ENCODE measurements around the gene C1QB. TPM values are rescaled to one million over a fixed set of nuclear protein-coding genes. Genes with fewer than 3 reads are reported as not detected.

C1QB gene
- total RNA-seq, 1 experiment from 2014 or later: not detected

DNA sequence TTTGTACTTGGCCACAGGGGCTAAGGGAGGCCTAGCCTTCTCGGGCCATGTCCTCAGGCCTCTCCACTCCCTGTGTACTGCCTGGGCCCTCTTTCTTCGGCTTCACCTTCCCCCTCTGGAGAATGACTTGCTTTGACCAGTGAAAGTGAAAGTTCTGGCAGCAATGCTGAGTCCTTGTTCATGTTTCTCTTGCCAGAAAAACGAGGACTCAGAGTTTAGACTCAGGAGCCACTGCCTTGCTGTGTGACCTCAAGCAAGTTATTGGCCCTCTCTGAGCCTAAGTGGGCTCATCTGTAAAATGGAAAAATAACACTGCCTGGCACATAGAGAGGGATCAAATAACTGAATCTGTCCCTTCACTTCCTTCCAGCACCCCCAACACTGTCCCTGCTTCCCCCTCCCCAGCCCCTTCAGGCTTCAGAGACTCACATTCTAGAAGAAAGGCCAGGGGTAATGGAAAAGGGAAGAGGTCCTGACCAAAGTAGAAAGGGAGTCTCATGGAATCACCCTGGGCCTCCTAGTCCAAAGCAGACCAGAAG, 15.1 kb upstream of the C1QB start:
- no peaks in the 10 kb centered on the region for H3K4me1 ChIP-seq (replicated peaks; ENCODE audit: insufficient read depth)
- H3K79me2 ChIP-seq (ENCODE audit: low read depth): no peaks in the 10 kb centered on the region
- no TSS peak for BruUV-seq (replicated peaks)
- no peak overlapping the region for H2AFZ ChIP-seq
- ChIA-PET POLR2A (ENCODE audit: unreplicated experiment) (no interaction called here), CTCF (no interaction called here)
- no peaks in the 10 kb centered on the region for H3F3A ChIP-seq (ENCODE audit: insufficient read depth, low read depth)
- TF ChIP-seq EZH2 (IDR thresholded peaks at IDR 0.05; ENCODE audit: low read depth): no peak
- TF ChIP-seq, protein P1, sequence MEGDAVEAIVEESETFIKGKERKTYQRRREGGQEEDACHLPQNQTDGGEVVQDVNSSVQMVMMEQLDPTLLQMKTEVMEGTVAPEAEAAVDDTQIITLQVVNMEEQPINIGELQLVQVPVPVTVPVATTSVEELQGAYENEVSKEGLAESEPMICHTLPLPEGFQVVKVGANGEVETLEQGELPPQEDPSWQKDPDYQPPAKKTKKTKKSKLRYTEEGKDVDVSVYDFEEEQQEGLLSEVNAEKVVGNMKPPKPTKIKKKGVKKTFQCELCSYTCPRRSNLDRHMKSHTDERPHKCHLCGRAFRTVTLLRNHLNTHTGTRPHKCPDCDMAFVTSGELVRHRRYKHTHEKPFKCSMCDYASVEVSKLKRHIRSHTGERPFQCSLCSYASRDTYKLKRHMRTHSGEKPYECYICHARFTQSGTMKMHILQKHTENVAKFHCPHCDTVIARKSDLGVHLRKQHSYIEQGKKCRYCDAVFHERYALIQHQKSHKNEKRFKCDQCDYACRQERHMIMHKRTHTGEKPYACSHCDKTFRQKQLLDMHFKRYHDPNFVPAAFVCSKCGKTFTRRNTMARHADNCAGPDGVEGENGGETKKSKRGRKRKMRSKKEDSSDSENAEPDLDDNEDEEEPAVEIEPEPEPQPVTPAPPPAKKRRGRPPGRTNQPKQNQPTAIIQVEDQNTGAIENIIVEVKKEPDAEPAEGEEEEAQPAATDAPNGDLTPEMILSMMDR (conservative IDR thresholded peaks at IDR 0.05): no peak
- H3K27me3 ChIP-seq (ENCODE audit: insufficient read depth, low read depth): peaks cover 21% of the 10 kb centered on the region; the same call in 1 of the 2 replicates
- no peaks in the 10 kb centered on the region for H4K20me1 ChIP-seq (ENCODE audit: insufficient read depth)
- intact Hi-C loops (cut with micrococcal nuclease; ENCODE audit: unreplicated experiment): no loop called here
- H3K36me3 ChIP-seq (ENCODE audit: low read depth): no peaks in the 10 kb centered on the region
- DNase-seq: no peak
- H3K9me3 ChIP-seq (ENCODE audit: insufficient read depth, low read depth): no peaks in the 10 kb centered on the region
- no peak overlapping the region for H3K27ac ChIP-seq
- H3K9me2 ChIP-seq (ENCODE audit: insufficient read depth): no peaks in the 10 kb centered on the region
- no peak overlapping the region for H3K4me2 ChIP-seq
- H3K4me3 ChIP-seq: no peak overlapping the region

DNA sequence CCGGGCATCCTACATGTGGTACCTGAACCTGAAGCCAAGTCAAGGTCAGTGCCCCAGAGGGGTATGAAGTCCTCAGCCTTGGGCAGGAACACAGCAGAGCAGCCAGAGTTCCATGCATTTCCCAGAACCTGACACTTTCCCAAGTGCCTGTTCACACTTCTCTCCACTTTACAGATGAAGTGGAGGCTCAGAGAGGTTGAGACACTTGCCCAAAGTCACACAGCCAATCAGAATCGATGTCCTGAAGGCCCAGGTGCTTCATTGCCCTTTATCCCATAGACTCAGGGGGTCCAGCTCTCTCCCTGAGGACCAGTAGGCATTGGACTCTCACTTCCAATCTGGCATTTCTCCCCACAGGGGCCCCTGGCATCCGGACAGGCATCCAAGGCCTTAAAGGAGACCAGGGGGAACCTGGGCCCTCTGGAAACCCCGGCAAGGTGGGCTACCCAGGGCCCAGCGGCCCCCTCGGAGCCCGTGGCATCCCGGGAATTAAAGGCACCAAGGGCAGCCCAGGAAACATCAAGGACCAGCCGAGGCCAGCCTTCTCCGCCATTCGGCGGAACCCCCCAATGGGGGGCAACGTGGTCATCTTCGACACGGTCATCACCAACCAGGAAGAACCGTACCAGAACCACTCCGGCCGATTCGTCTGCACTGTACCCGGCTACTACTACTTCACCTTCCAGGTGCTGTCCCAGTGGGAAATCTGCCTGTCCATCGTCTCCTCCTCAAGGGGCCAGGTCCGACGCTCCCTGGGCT, 14.4 kb upstream of the C1QB start:
- H3K79me2 ChIP-seq (ENCODE audit: low read depth): no peaks in the 10 kb centered on the region
- TF ChIP-seq, protein P1 (conservative IDR thresholded peaks at IDR 0.05): no peak
- no peak for TF ChIP-seq EZH2 (IDR thresholded peaks at IDR 0.05; ENCODE audit: low read depth)
- no peaks in the 10 kb centered on the region for H3K9me3 ChIP-seq (ENCODE audit: insufficient read depth, low read depth)
- no peak overlapping the region for H3K27ac ChIP-seq
- H3K9me2 ChIP-seq (ENCODE audit: insufficient read depth): no peaks in the 10 kb centered on the region
- H3K4me2 ChIP-seq: no peak overlapping the region
- peaks cover 20% of the 10 kb centered on the region; the same call in 1 of the 2 replicates for H3K27me3 ChIP-seq (ENCODE audit: insufficient read depth, low read depth)
- ChIA-PET POLR2A (ENCODE audit: unreplicated experiment) (no interaction called here), CTCF (interaction anchor here (0.7 kb wide), 1 partner anchor 113 kb away, joined by 3 read pairs; no protein-coding TSS in a partner anchor)
- no peaks in the 10 kb centered on the region for H4K20me1 ChIP-seq (ENCODE audit: insufficient read depth)
- no TSS peak for BruUV-seq (replicated peaks)
- no peaks in the 10 kb centered on the region for H3K4me1 ChIP-seq (replicated peaks; ENCODE audit: insufficient read depth)
- H3F3A ChIP-seq (ENCODE audit: insufficient read depth, low read depth): no peaks in the 10 kb centered on the region
- no peak for DNase-seq
- no peak overlapping the region for H2AFZ ChIP-seq
- no peak overlapping the region for H3K4me3 ChIP-seq
- intact Hi-C loops (cut with micrococcal nuclease; ENCODE audit: unreplicated experiment): no loop called here
- H3K36me3 ChIP-seq (ENCODE audit: low read depth): no peaks in the 10 kb centered on the region

DNA sequence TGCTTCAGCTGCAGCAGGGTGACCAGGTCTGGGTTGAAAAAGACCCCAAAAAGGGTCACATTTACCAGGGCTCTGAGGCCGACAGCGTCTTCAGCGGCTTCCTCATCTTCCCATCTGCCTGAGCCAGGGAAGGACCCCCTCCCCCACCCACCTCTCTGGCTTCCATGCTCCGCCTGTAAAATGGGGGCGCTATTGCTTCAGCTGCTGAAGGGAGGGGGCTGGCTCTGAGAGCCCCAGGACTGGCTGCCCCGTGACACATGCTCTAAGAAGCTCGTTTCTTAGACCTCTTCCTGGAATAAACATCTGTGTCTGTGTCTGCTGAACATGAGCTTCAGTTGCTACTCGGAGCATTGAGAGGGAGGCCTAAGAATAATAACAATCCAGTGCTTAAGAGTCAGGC, 13.8 kb upstream of the C1QB start:
- intact Hi-C loops (cut with micrococcal nuclease; ENCODE audit: unreplicated experiment): no loop called here
- Histone ChIP-seq H3K9me2 (ENCODE audit: insufficient read depth) (no peaks in the 10 kb centered on the region), H2AFZ (no peak overlapping the region), H3K9me3 (ENCODE audit: insufficient read depth, low read depth) (no peaks in the 10 kb centered on the region), H3K4me2 (no peak overlapping the region), H3K27me3 (ENCODE audit: insufficient read depth, low read depth) (peaks cover 16% of the 10 kb centered on the region; the same call in 1 of the 2 replicates), H3F3A (ENCODE audit: insufficient read depth, low read depth) (no peaks in the 10 kb centered on the region), H3K27ac (no peak overlapping the region), H3K4me3 (no peak overlapping the region), H4K20me1 (ENCODE audit: insufficient read depth) (no peaks in the 10 kb centered on the region), H3K36me3 (ENCODE audit: low read depth) (no peaks in the 10 kb centered on the region), H3K79me2 (ENCODE audit: low read depth) (no peaks in the 10 kb centered on the region), H3K4me1 (replicated peaks; ENCODE audit: insufficient read depth) (no peaks in the 10 kb centered on the region)
- ChIA-PET CTCF (interaction anchor here (0.5 to 0.7 kb wide), 2 partner anchors 112 to 223 kb away, joined by 3 read pairs; no protein-coding TSS in a partner anchor), POLR2A (ENCODE audit: unreplicated experiment) (no interaction called here)
- no peak for DNase-seq
- no TSS peak for BruUV-seq (replicated peaks)
- no peak for TF ChIP-seq EZH2 (IDR thresholded peaks at IDR 0.05; ENCODE audit: low read depth)
- TF ChIP-seq, protein P1 (conservative IDR thresholded peaks at IDR 0.05): no peak
